HG03108 (cell line): ENCODE results near the gene RHBDL3.
"Not testable (repeated sequence)": the region's sequence is repeated elsewhere in the genome, so short reads cannot be mapped to it uniquely, and the experiment has no call there.

ENCODE experiments used
- ATAC-seq: cut with Tn5 transposase; IDR thresholded peaks from one replicate; pipeline ENCODE4 v1.9.1; 2021; ENCODE audit warnings: moderate library complexity; ENCODE audit not compliant: unreplicated experiment

Gene RHBDL3

GRCh38 chr17:32288615-32289014 lies 23.0 kb downstream of the RHBDL3 start:
- no peak for ATAC-seq

- no peak for ATAC-seq
These were observed 23.9 kb downstream of the RHBDL3 start for GRCh38 chr17:32289471-32290070.

- ATAC-seq: no peak
These were observed 26.5 kb downstream of the RHBDL3 start for GRCh38 chr17:32292094-32292493.

- no peak for ATAC-seq
These were observed 31.8 kb downstream of the RHBDL3 start for GRCh38 chr17:32297424-32297823.

GRCh38 chr17:32297860-32298259 lies 32.2 kb downstream of the RHBDL3 start:
- no peak for ATAC-seq

GRCh38 chr17:32298298-32298697 lies 32.7 kb downstream of the RHBDL3 start:
- ATAC-seq: no peak

GRCh38 chr17:32298721-32299579 lies 33.3 kb downstream of the RHBDL3 start:
- no peak for ATAC-seq

- ATAC-seq: no peak
These were observed 34.0 kb downstream of the RHBDL3 start for GRCh38 chr17:32299580-32300164.

- no peak for ATAC-seq
These were observed 36.4 kb downstream of the RHBDL3 start for GRCh38 chr17:32302037-32302436.

- ATAC-seq: no peak
These were observed 37.4 kb downstream of the RHBDL3 start for GRCh38 chr17:32302860-32303649.

GRCh38 chr17:32303781-32304288 lies 38.2 kb downstream of the RHBDL3 start:
- ATAC-seq: no peak

- ATAC-seq: no peak
These were observed 39.4 kb downstream of the RHBDL3 start for GRCh38 chr17:32305049-32305448.

- no peak for ATAC-seq
These were observed 42.0 kb downstream of the RHBDL3 start for GRCh38 chr17:32307658-32308057.

GRCh38 chr17:32311028-32311536 lies 45.5 kb downstream of the RHBDL3 start:
- no peak for ATAC-seq

- ATAC-seq: no peak
These were observed 49.0 kb downstream of the RHBDL3 start for GRCh38 chr17:32314636-32315035.

- no peak for ATAC-seq
These were observed 49.5 kb downstream of the RHBDL3 start for GRCh38 chr17:32315171-32315570.

- ATAC-seq: not testable (repeated sequence)
These were observed 51.0 kb downstream of the RHBDL3 start for GRCh38 chr17:32316653-32317052.

- ATAC-seq: no peak
These were observed 51.7 kb downstream of the RHBDL3 start for GRCh38 chr17:32317353-32317752.

- no peak for ATAC-seq
These were observed 52.4 kb downstream of the RHBDL3 start for GRCh38 chr17:32318071-32318470.

- ATAC-seq: peak; percentile 62
These were observed 53.9 kb downstream of the RHBDL3 start for GRCh38 chr17:32319548-32319905.

GRCh38 chr17:32320080-32320479 lies 54.4 kb downstream of the RHBDL3 start:
- not testable (repeated sequence) for ATAC-seq
